Measurements from ENCODE around the gene LDB1.

- no peak for TF ChIP-seq CTCF (conservative IDR thresholded peaks at IDR 0.05)
- TF ChIP-seq ZFX (IDR thresholded peaks at IDR 0.05), result no peak
These were observed 10.7 kb downstream of the LDB1 start for GRCh38 chr10:102109166-102110116.

Data from C4-2B (cell line).